ENCODE results near the gene CHRNA3. TPM values are rescaled to one million over a fixed set of nuclear protein-coding genes. Genes with fewer than 3 reads are reported as not detected.

The CHRNA3 gene
- total RNA-seq (2014; rRNA removed; shearing (Covaris generic)), result not detected in 2 replicates

- no peaks in the 10 kb centered on the region for H3K36me3 ChIP-seq
- no peak within 1 kb of the TSS for H3K4me3 ChIP-seq
- no peak for DNase-seq
- H3K27ac ChIP-seq, result no peak within 1 kb of the TSS
- peaks cover 3% of the 10 kb centered on the region for H3K27me3 ChIP-seq
- H3K4me1 ChIP-seq, result no peaks in the 10 kb centered on the region; the same call in 1 of the 2 replicates
- H3K9me3 ChIP-seq (replicated peaks), result no peaks in the 10 kb centered on the region
Measured at GRCh38 chr15:78620527-78621421, at the start of gene CHRNA3. CHRNA3 (minus strand) TSS chr15:78620996; CDS start chr15:78620794, 202 bp downstream.

GRCh38 chr15:78668987-78669386 is 48.2 kb upstream of the CHRNA3 start:
- Histone ChIP-seq H3K27ac (no peak overlapping the region), H3K36me3 (no peaks in the 10 kb centered on the region), H3K27me3 (peaks cover 14% of the 10 kb centered on the region), H3K9me3 (replicated peaks) (no peaks in the 10 kb centered on the region), H3K4me3 (no peak overlapping the region), H3K4me1 (peaks cover 3% of the 10 kb centered on the region)
- no peak for DNase-seq

GRCh38 chr15:78667578-78668236 is 46.9 kb upstream of the CHRNA3 start:
- no peak overlapping the region for H3K27ac ChIP-seq
- H3K36me3 ChIP-seq, result no peaks in the 10 kb centered on the region
- peaks cover 3% of the 10 kb centered on the region for H3K4me1 ChIP-seq
- H3K9me3 ChIP-seq (replicated peaks), result no peaks in the 10 kb centered on the region
- DNase-seq, result no peak
- peaks cover 14% of the 10 kb centered on the region for H3K27me3 ChIP-seq
- no peak overlapping the region for H3K4me3 ChIP-seq

- peaks cover 10% of the 10 kb centered on the region for H3K27me3 ChIP-seq
Measured at GRCh38 chr15:78666010-78666409, 45.2 kb upstream of the CHRNA3 start.

GRCh38 chr15:78663703-78664102 is 42.9 kb upstream of the CHRNA3 start:
- H3K4me3 ChIP-seq, result no peak overlapping the region

More at GRCh38 chr15:78666010-78666409, 45.2 kb upstream of the CHRNA3 start:
- DNase-seq, result no peak
- H3K4me1 ChIP-seq, result no peaks in the 10 kb centered on the region
- no peak overlapping the region for H3K4me3 ChIP-seq
- H3K36me3 ChIP-seq, result no peaks in the 10 kb centered on the region
- no peaks in the 10 kb centered on the region for H3K9me3 ChIP-seq (replicated peaks)
- no peak overlapping the region for H3K27ac ChIP-seq

GRCh38 chr15:78662028-78662427 is 41.2 kb upstream of the CHRNA3 start:
- no peak for DNase-seq
- Histone ChIP-seq H3K27me3 (no peaks in the 10 kb centered on the region; the same call in 1 of the 2 replicates), H3K27ac (no peak overlapping the region), H3K9me3 (replicated peaks) (no peaks in the 10 kb centered on the region), H3K4me1 (no peaks in the 10 kb centered on the region), H3K36me3 (no peaks in the 10 kb centered on the region), H3K4me3 (no peak overlapping the region)

More at GRCh38 chr15:78663703-78664102, 42.9 kb upstream of the CHRNA3 start:
- DNase-seq, result no peak
- H3K27ac ChIP-seq, result no peak overlapping the region
- no peaks in the 10 kb centered on the region for H3K4me1 ChIP-seq
- H3K9me3 ChIP-seq (replicated peaks), result no peaks in the 10 kb centered on the region
- no peaks in the 10 kb centered on the region for H3K36me3 ChIP-seq
- peaks cover 3% of the 10 kb centered on the region for H3K27me3 ChIP-seq

GRCh38 chr15:78661001-78661400 is 40.2 kb upstream of the CHRNA3 start:
- DNase-seq, result no peak
- H3K4me1 ChIP-seq, result no peaks in the 10 kb centered on the region
- H3K36me3 ChIP-seq, result no peaks in the 10 kb centered on the region
- no peaks in the 10 kb centered on the region for H3K9me3 ChIP-seq (replicated peaks)
- H3K4me3 ChIP-seq, result no peak overlapping the region
- H3K27ac ChIP-seq, result no peak overlapping the region
- no peaks in the 10 kb centered on the region; the same call in 1 of the 2 replicates for H3K27me3 ChIP-seq

- DNase-seq, result no peak
- Histone ChIP-seq H3K27ac (no peak overlapping the region), H3K4me3 (no peak overlapping the region), H3K27me3 (no peaks in the 10 kb centered on the region; the same call in 1 of the 2 replicates), H3K4me1 (no peaks in the 10 kb centered on the region), H3K36me3 (no peaks in the 10 kb centered on the region), H3K9me3 (replicated peaks) (no peaks in the 10 kb centered on the region)
Measured at GRCh38 chr15:78660584-78660983, 39.8 kb upstream of the CHRNA3 start.

- Histone ChIP-seq H3K36me3 (no peaks in the 10 kb centered on the region), H3K27me3 (no peaks in the 10 kb centered on the region; the same call in 1 of the 2 replicates), H3K4me1 (no peaks in the 10 kb centered on the region), H3K4me3 (no peak overlapping the region), H3K9me3 (replicated peaks) (no peaks in the 10 kb centered on the region), H3K27ac (no peak overlapping the region)
- DNase-seq, result no peak
Measured at GRCh38 chr15:78658823-78659222, 38.0 kb upstream of the CHRNA3 start.

- DNase-seq, result no peak
Measured at GRCh38 chr15:78654272-78654671, 33.5 kb upstream of the CHRNA3 start.

GRCh38 chr15:78651930-78652615 is 31.3 kb upstream of the CHRNA3 start:
- no peak for DNase-seq
- Histone ChIP-seq H3K36me3 (no peaks in the 10 kb centered on the region), H3K27me3 (no peaks in the 10 kb centered on the region), H3K27ac (no peak overlapping the region), H3K9me3 (replicated peaks) (no peaks in the 10 kb centered on the region), H3K4me3 (no peak overlapping the region), H3K4me1 (no peaks in the 10 kb centered on the region)

More at GRCh38 chr15:78654272-78654671, 33.5 kb upstream of the CHRNA3 start:
- no peak overlapping the region for H3K4me3 ChIP-seq
- no peaks in the 10 kb centered on the region for H3K4me1 ChIP-seq
- no peak overlapping the region for H3K27ac ChIP-seq
- no peaks in the 10 kb centered on the region for H3K27me3 ChIP-seq
- H3K9me3 ChIP-seq (replicated peaks), result no peaks in the 10 kb centered on the region
- no peaks in the 10 kb centered on the region for H3K36me3 ChIP-seq

GRCh38 chr15:78651007-78651406 is 30.2 kb upstream of the CHRNA3 start:
- H3K4me1 ChIP-seq, result no peaks in the 10 kb centered on the region
- no peaks in the 10 kb centered on the region for H3K36me3 ChIP-seq
- H3K27me3 ChIP-seq, result no peaks in the 10 kb centered on the region
- DNase-seq, result no peak
- no peak overlapping the region for H3K4me3 ChIP-seq
- H3K27ac ChIP-seq, result no peak overlapping the region
- no peaks in the 10 kb centered on the region for H3K9me3 ChIP-seq (replicated peaks)

GRCh38 chr15:78650022-78650421 is 29.2 kb upstream of the CHRNA3 start:
- H3K4me1 ChIP-seq, result no peaks in the 10 kb centered on the region
- no peaks in the 10 kb centered on the region for H3K9me3 ChIP-seq (replicated peaks)
- no peaks in the 10 kb centered on the region for H3K36me3 ChIP-seq
- H3K27ac ChIP-seq, result no peak overlapping the region
- DNase-seq, result no peak
- no peak overlapping the region for H3K4me3 ChIP-seq
- H3K27me3 ChIP-seq, result no peaks in the 10 kb centered on the region

GRCh38 chr15:78645009-78645408 is 24.2 kb upstream of the CHRNA3 start:
- Histone ChIP-seq H3K27ac (no peak overlapping the region), H3K9me3 (replicated peaks) (no peaks in the 10 kb centered on the region), H3K4me3 (no peak overlapping the region), H3K36me3 (no peaks in the 10 kb centered on the region), H3K27me3 (peaks cover 3% of the 10 kb centered on the region; the same call in 1 of the 2 replicates), H3K4me1 (no peaks in the 10 kb centered on the region)
- no peak for DNase-seq

- H3K4me3 ChIP-seq, result no peak overlapping the region
- no peak for DNase-seq
- no peaks in the 10 kb centered on the region for H3K36me3 ChIP-seq
- H3K9me3 ChIP-seq (replicated peaks), result no peaks in the 10 kb centered on the region
- H3K27ac ChIP-seq, result no peak overlapping the region
- peaks cover 4% of the 10 kb centered on the region; the same call in 1 of the 2 replicates for H3K27me3 ChIP-seq
- no peaks in the 10 kb centered on the region for H3K4me1 ChIP-seq
Measured at GRCh38 chr15:78642331-78642730, 21.5 kb upstream of the CHRNA3 start.
